ENCODE data around the gene MKLN1. TPM values are rescaled to one million over a fixed set of nuclear protein-coding genes. Genes with fewer than 3 reads are reported as not detected.

The MKLN1 gene
- total and polyA plus RNA-seq, 5 donors, result 16.9 to 54.8 (median 52.8) TPM

GRCh38 chr7:131489881-131490280 lies 162.2 kb downstream of the MKLN1 start:
- no peak overlapping the region for H3K27ac ChIP-seq (ENCODE audit: low read length)
- no peak overlapping the region for H3K4me3 ChIP-seq (ENCODE audit: low read length)
- H3K4me1 ChIP-seq (ENCODE audit: control insufficient read depth, insufficient read depth, low read length), result no peaks in the 10 kb centered on the region
- DNase-seq, result no peak
- no peaks in the 10 kb centered on the region for H3K9me3 ChIP-seq (ENCODE audit: control insufficient read depth, low read length)
- no peaks in the 10 kb centered on the region for H3K27me3 ChIP-seq (ENCODE audit: control insufficient read depth, insufficient read depth)
- ATAC-seq, result no peak
- WGBS, result 96% methylated on average over 4 of the region's 4 CpGs
- intact Hi-C loops (cut with DNase I), result no loop called here

GRCh38 chr7:131493081-131493480 lies 165.4 kb downstream of the MKLN1 start:
- ATAC-seq (no peak), DNase-seq (no peak)
- Histone ChIP-seq H3K27me3 (ENCODE audit: control insufficient read depth, insufficient read depth) (no peaks in the 10 kb centered on the region), H3K4me1 (ENCODE audit: control insufficient read depth, insufficient read depth, low read length) (no peaks in the 10 kb centered on the region), H3K4me3 (ENCODE audit: low read length) (no peak overlapping the region), H3K27ac (ENCODE audit: low read length) (no peak overlapping the region), H3K9me3 (ENCODE audit: control insufficient read depth, low read length) (no peaks in the 10 kb centered on the region)
- WGBS, result 77% methylated on average over 2 of the region's 2 CpGs
- intact Hi-C loops (cut with DNase I), result no loop called here

- Histone ChIP-seq H3K9me3 (ENCODE audit: control insufficient read depth, low read length) (no peaks in the 10 kb centered on the region), H3K27ac (ENCODE audit: low read length) (no peak overlapping the region), H3K4me3 (ENCODE audit: low read length) (no peak overlapping the region), H3K27me3 (ENCODE audit: control insufficient read depth, insufficient read depth) (no peaks in the 10 kb centered on the region), H3K4me1 (ENCODE audit: control insufficient read depth, insufficient read depth, low read length) (no peaks in the 10 kb centered on the region)
- intact Hi-C loops (cut with DNase I), result no loop called here
- no peak for DNase-seq
- ATAC-seq, result no peak
These were observed 165.9 kb downstream of the MKLN1 start for GRCh38 chr7:131493581-131493980.

GRCh38 chr7:131494182-131494581 lies 166.5 kb downstream of the MKLN1 start:
- H3K27ac ChIP-seq (ENCODE audit: low read length), result no peak overlapping the region
- ATAC-seq (no peak), DNase-seq (no peak)
- H3K4me3 ChIP-seq (ENCODE audit: low read length), result no peak overlapping the region
- WGBS, result 82% methylated on average over 2 of the region's 2 CpGs
- no peaks in the 10 kb centered on the region for H3K9me3 ChIP-seq (ENCODE audit: control insufficient read depth, low read length)
- intact Hi-C loops (cut with DNase I), result no loop called here
- no peaks in the 10 kb centered on the region for H3K4me1 ChIP-seq (ENCODE audit: control insufficient read depth, insufficient read depth, low read length)
- no peaks in the 10 kb centered on the region for H3K27me3 ChIP-seq (ENCODE audit: control insufficient read depth, insufficient read depth)

GRCh38 chr7:131495669-131496498 lies 168.2 kb downstream of the MKLN1 start:
- Histone ChIP-seq H3K27ac (ENCODE audit: low read length) (no peak overlapping the region), H3K4me1 (ENCODE audit: control insufficient read depth, insufficient read depth, low read length) (no peaks in the 10 kb centered on the region), H3K27me3 (ENCODE audit: control insufficient read depth, insufficient read depth) (no peaks in the 10 kb centered on the region), H3K9me3 (ENCODE audit: control insufficient read depth, low read length) (no peaks in the 10 kb centered on the region), H3K4me3 (ENCODE audit: low read length) (no peak overlapping the region)
- 80% methylated on average over 7 of the region's 7 CpGs for WGBS
- intact Hi-C loops (cut with DNase I), result no loop called here
- no peak for DNase-seq
- no peak for ATAC-seq

GRCh38 chr7:131497454-131497853 lies 169.8 kb downstream of the MKLN1 start:
- H3K4me1 ChIP-seq (ENCODE audit: control insufficient read depth, insufficient read depth, low read length), result peaks cover 8% of the 10 kb centered on the region
- peak; percentile 27 to 45 for ATAC-seq
- 45% methylated on average over 7 of the region's 7 CpGs for WGBS
- no peak overlapping the region for H3K27ac ChIP-seq (ENCODE audit: low read length)
- no peaks in the 10 kb centered on the region for H3K27me3 ChIP-seq (ENCODE audit: control insufficient read depth, insufficient read depth)
- no peak for DNase-seq
- H3K9me3 ChIP-seq (ENCODE audit: control insufficient read depth, low read length), result no peaks in the 10 kb centered on the region
- intact Hi-C loops (cut with DNase I), result no loop called here
- H3K4me3 ChIP-seq (ENCODE audit: low read length), result no peak overlapping the region

- ATAC-seq (peak; percentile 12 to 41), DNase-seq (no peak)
- H3K4me1 ChIP-seq (ENCODE audit: control insufficient read depth, insufficient read depth, low read length), result peaks cover 17% of the 10 kb centered on the region
- 80% methylated on average over 4 of the region's 4 CpGs for WGBS
- intact Hi-C loops (cut with DNase I), result no loop called here
- H3K4me3 ChIP-seq (ENCODE audit: low read length), result no peak overlapping the region
- no peaks in the 10 kb centered on the region for H3K9me3 ChIP-seq (ENCODE audit: control insufficient read depth, low read length)
- no peaks in the 10 kb centered on the region for H3K27me3 ChIP-seq (ENCODE audit: control insufficient read depth, insufficient read depth)
- peak overlapping the region; percentile 58 for H3K27ac ChIP-seq (ENCODE audit: low read length)
These were observed 170.7 kb downstream of the MKLN1 start for GRCh38 chr7:131498237-131498885.

- intact Hi-C loops (cut with DNase I), result no loop called here
- Histone ChIP-seq H3K9me3 (ENCODE audit: control insufficient read depth, low read length) (no peaks in the 10 kb centered on the region), H3K27ac (ENCODE audit: low read length) (no peak overlapping the region), H3K4me1 (ENCODE audit: control insufficient read depth, insufficient read depth, low read length) (peaks cover 21% of the 10 kb centered on the region), H3K27me3 (ENCODE audit: control insufficient read depth, insufficient read depth) (no peaks in the 10 kb centered on the region), H3K4me3 (ENCODE audit: low read length) (no peak overlapping the region)
- 83% methylated on average over 6 of the region's 6 CpGs for WGBS
- ATAC-seq (no peak), DNase-seq (no peak)
These were observed 172.1 kb downstream of the MKLN1 start for GRCh38 chr7:131499801-131500200.

GRCh38 chr7:131500357-131500756 lies 172.7 kb downstream of the MKLN1 start:
- Histone ChIP-seq H3K27ac (ENCODE audit: low read length) (no peak overlapping the region), H3K27me3 (ENCODE audit: control insufficient read depth, insufficient read depth) (no peaks in the 10 kb centered on the region), H3K9me3 (ENCODE audit: control insufficient read depth, low read length) (no peaks in the 10 kb centered on the region), H3K4me3 (ENCODE audit: low read length) (no peak overlapping the region), H3K4me1 (ENCODE audit: control insufficient read depth, insufficient read depth, low read length) (peaks cover 21% of the 10 kb centered on the region)
- WGBS, result 96% methylated on average over 1 of the region's 1 CpG
- DNase-seq, result no peak
- no peak for ATAC-seq
- intact Hi-C loops (cut with DNase I), result no loop called here

GRCh38 chr7:131501422-131501821 lies 173.7 kb downstream of the MKLN1 start:
- intact Hi-C loops (cut with DNase I), result no loop called here
- DNase-seq, result no peak
- peaks cover 21% of the 10 kb centered on the region for H3K4me1 ChIP-seq (ENCODE audit: control insufficient read depth, insufficient read depth, low read length)
- no peak overlapping the region for H3K27ac ChIP-seq (ENCODE audit: low read length)
- H3K9me3 ChIP-seq (ENCODE audit: control insufficient read depth, low read length), result no peaks in the 10 kb centered on the region
- no peaks in the 10 kb centered on the region for H3K27me3 ChIP-seq (ENCODE audit: control insufficient read depth, insufficient read depth)
- no peak for ATAC-seq
- 73% methylated on average over 3 of the region's 3 CpGs for WGBS
- H3K4me3 ChIP-seq (ENCODE audit: low read length), result no peak overlapping the region

- H3K4me1 ChIP-seq (ENCODE audit: control insufficient read depth, insufficient read depth, low read length), result peaks cover 21% of the 10 kb centered on the region
- DNase-seq (no peak), ATAC-seq (no peak)
- H3K27me3 ChIP-seq (ENCODE audit: control insufficient read depth, insufficient read depth), result no peaks in the 10 kb centered on the region
- H3K9me3 ChIP-seq (ENCODE audit: control insufficient read depth, low read length), result no peaks in the 10 kb centered on the region
- intact Hi-C loops (cut with DNase I), result no loop called here
- H3K4me3 ChIP-seq (ENCODE audit: low read length), result no peak overlapping the region
- peak overlapping the region; percentile 82 for H3K27ac ChIP-seq (ENCODE audit: low read length)
- WGBS, result 71% methylated on average over 14 of the region's 14 CpGs
These were observed 174.4 kb downstream of the MKLN1 start for GRCh38 chr7:131501930-131502685.

Measured in right cardiac atrium (tissue), 5 donors.